GM12891 (cell line): ENCODE data around the gene WBP1L.

Experiments
- POLR2A ChIP-seq: IDR thresholded peaks from 2 replicates; pipeline ENCODE4 v1.6.1; 2011; ENCODE audit warnings: low read depth, low read length, control low read depth
- POLR2AphosphoS5 ChIP-seq: IDR thresholded peaks from 2 replicates; pipeline ENCODE4 v1.6.1; 2011; ENCODE audit warnings: low read depth, low read length, control low read depth
- TAF1 ChIP-seq: IDR thresholded peaks from 2 replicates; pipeline ENCODE4 v1.6.1; 2011; ENCODE audit warnings: low read depth, low read length, control low read depth

- no peak for TF ChIP-seq POLR2A
- TF ChIP-seq POLR2AphosphoS5: no peak
- TF ChIP-seq TAF1: no peak
These were observed 88.5 kb downstream of the WBP1L start for GRCh38 chr10:102832248-102832647.
